ENCODE data around the gene VHLL.
A peak's percentile ranks its signal among the peaks of the same experiment; 100 is the strongest.

The VHLL gene

DNA sequence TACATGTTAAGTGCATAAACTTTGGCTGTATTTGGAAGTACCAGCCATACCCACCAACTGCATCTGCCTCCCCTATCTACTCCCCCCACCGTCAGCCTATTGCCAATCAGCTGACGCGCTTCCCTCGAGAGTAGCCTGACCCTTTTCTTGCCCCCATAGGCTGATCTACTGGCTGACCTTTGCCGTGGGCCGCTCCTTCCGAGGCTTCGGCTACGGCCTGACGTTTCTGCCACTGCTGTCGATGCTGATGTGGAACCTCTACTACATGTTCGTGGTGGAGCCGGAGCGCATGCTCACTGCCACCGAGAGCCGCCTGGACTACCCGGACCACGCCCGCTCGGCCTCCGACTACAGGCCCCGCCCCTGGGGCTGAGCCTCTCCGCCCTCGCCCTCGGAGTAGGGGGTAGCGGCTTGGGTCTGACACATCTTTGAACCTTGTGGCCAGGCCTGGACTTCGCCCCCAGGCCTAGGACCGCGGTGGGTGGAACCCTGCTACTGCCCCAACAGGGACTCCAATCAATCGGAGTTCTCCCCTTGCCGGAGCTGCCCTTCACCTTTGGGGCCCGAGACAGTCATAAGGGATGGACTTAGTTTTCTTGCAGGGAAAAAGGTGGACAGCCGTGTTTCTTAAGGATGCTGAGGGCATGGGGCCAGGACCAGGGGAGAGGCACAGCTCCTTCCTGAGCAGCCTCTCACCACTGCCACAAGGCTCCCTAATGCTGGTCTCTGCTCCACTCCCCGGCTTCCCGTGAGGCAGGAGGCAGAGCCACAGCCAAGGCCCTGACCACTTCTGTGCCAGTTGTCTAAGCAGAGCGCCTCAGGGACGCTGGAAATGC is 7.7 kb downstream of the VHLL start:
- peak; percentile 73 for DNase-seq (ENCODE audit: low read depth)
- TF ChIP-seq CTCF (IDR thresholded peaks at IDR 0.05; ENCODE audit: insufficient read depth, low read depth, low read length, missing control alignments): no peak
- H3K4me3 ChIP-seq (ENCODE audit: low read length): peak overlapping the region; percentile 22

DNA sequence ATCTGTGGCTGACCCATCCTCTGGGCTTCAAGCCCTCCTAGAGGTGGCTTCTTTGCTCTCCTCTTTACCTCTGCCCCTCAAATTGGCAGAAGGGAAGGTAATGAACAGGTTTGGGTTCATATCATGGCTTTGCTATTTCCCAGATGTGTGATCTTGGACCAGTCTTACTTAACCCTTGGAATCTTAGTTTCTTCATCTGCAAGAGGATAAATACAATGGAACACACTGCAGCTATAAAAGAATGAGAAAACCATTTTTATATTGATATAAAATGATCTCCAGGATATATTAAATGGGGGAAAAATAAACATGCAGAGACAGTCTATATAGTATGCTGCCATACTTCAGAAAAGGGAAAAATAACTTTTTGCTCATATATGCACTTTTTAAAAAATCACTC is 9.2 kb downstream of the VHLL start:
- TF ChIP-seq CTCF (IDR thresholded peaks at IDR 0.05; ENCODE audit: insufficient read depth, low read depth, low read length, missing control alignments): no peak
- DNase-seq (ENCODE audit: low read depth): no peak
- no peak overlapping the region for H3K4me3 ChIP-seq (ENCODE audit: low read length)

DNA sequence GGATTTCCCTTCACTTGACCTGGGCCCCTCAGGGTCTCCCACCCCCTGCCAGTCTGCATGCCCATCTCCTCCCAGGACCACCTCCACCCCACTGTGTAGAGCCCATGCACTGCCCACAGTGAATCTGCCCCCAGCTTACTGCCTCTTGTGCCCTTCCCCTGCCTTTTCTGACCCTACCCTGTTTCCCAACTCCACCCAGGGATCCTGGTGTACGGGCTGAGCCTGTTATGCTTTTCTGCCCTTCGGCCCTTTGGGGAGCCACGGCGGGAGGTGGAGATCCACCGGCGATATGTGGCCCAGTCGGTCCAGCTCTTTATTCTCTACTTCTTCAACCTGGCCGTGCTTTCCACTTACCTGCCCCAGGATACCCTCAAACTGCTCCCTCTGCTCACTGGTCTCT is 13.0 kb downstream of the VHLL start:
- TF ChIP-seq CTCF (IDR thresholded peaks at IDR 0.05; ENCODE audit: insufficient read depth, low read depth, low read length, missing control alignments): no peak
- DNase-seq (ENCODE audit: low read depth): no peak
- peak overlapping the region; percentile 2 for H3K4me3 ChIP-seq (ENCODE audit: low read length)

DNA sequence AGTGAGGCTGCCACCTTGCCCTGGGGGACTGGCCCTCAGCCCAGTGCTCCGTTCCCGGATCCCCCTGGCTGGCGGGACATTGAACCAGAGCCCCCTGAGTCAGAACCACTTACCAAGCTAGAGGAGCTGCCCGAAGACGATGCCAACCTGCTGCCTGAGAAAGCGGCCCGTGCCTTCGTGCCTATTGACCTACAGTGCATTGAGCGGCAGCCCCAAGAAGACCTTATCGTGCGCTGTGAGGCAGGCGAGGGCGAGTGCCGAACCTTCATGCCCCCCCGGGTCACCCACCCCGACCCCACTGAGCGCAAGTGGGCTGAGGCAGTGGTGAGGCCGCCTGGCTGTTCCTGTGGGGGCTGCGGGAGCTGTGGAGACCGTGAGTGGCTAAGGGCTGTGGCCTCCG is 13.7 kb downstream of the VHLL start:
- H3K4me3 ChIP-seq (ENCODE audit: low read length): peak overlapping the region; percentile 77
- no peak for DNase-seq (ENCODE audit: low read depth)
- no peak for TF ChIP-seq CTCF (IDR thresholded peaks at IDR 0.05; ENCODE audit: insufficient read depth, low read depth, low read length, missing control alignments)

GRCh38 chr1:156284757-156285156 is 14.3 kb downstream of the VHLL start:
- no peak for TF ChIP-seq CTCF (IDR thresholded peaks at IDR 0.05; ENCODE audit: insufficient read depth, low read depth, low read length, missing control alignments)
- peak overlapping the region; percentile 77 for H3K4me3 ChIP-seq (ENCODE audit: low read length)
- DNase-seq (ENCODE audit: low read depth): peak; percentile 86

DNA sequence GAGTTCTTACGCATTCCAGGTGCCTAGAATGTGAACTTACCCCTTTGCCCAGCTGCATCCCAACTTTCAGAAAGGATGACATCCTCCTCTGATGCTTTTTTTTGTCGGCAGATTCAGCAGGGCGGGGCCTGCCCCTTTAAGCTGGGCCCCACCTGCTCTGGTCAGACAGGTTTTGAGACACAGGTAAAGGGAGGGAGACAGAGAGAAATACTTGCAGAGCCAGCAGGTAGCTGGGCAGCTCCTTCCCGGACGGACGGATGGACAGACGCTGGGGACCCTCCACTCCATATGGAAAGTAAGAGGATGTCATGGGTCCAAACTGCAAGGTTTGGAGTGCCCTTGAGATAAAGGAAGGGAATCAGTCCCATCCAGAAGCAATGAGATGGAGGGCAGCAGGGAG is 15.0 kb downstream of the VHLL start, which contains the start of gene TMEM79:
TMEM79 (plus strand) TSS at position 214 of the 400 bp plus-strand sequence. CDS start 902 bp downstream, outside the sequence.
- H3K4me3 ChIP-seq (ENCODE audit: low read length): peak within 1 kb of the TSS; percentile 85
- no peak for TF ChIP-seq CTCF (IDR thresholded peaks at IDR 0.05; ENCODE audit: insufficient read depth, low read depth, low read length, missing control alignments)
- peak; percentile 88 for DNase-seq (ENCODE audit: low read depth)

GRCh38 chr1:156283521-156283920 is 15.6 kb downstream of the VHLL start:
- no peak for TF ChIP-seq CTCF (IDR thresholded peaks at IDR 0.05; ENCODE audit: insufficient read depth, low read depth, low read length, missing control alignments)
- H3K4me3 ChIP-seq (ENCODE audit: low read length): peak overlapping the region; percentile 85
- no peak for DNase-seq (ENCODE audit: low read depth)

Measured in epithelial cell of esophagus (primary cell).